DMS114 treated with DMSO at 0.1 percent for 48 hours (cell line): Measurements from ENCODE around the gene PRELID2.
"Not testable (repeated sequence)": the region's sequence is repeated elsewhere in the genome, so short reads cannot be mapped to it uniquely, and the experiment has no call there.

Source experiments
- DNase-seq: peaks from one replicate; lab custom pipeline; 2025; ENCODE audit not compliant: unreplicated experiment; lab: John Stamatoyannopoulos, UW

Gene PRELID2

DNA sequence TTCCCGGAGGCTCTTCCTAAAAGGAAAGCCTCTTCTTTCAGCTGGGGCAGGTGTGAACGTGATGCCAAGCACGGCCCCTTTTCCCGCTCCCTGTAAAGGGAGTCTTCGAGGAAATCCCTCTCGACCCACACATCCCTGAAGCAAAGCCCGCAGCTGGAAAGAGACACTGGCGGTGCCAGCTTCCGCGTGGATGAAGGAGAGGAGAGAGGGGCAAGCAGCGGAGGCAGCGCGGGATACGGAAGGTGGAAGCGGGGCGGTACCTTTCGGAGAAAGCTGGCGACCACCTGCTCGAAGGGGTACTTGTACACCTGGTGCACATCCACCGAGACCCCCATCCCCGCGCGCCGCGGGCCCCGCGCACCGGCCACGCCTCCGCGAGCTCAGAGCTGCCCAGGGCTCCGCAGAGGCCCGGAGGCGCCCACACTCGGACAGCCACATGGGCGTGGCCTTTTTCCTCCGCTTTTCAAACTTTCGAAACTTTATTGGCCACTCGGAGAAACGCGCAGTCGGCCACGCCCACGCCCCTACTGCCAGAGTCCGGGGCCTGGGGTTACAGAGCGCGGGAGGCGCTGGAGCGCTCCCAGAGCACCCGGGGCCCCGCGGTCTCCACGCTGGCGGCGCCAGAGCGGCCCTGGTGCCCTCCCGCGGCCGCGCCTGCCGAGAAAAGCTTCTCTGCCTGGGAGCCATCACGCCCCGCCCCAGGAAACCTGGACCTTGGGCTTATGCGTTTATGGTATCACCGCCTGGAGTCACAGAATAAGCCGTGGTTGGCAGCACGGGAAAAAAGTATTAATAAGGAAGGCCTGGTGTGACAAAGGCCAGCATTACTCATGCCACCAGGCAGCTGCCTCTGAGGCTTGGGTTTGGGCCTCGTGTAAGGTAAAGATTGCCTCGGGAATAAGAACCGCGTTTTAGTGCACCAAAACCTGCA lies at the start of gene PRELID2:
PRELID2 (minus strand) TSS at position 426 of the 931 bp plus-strand sequence; CDS start at position 335, 91 bp downstream.
- peak; percentile 83 for DNase-seq

DNA sequence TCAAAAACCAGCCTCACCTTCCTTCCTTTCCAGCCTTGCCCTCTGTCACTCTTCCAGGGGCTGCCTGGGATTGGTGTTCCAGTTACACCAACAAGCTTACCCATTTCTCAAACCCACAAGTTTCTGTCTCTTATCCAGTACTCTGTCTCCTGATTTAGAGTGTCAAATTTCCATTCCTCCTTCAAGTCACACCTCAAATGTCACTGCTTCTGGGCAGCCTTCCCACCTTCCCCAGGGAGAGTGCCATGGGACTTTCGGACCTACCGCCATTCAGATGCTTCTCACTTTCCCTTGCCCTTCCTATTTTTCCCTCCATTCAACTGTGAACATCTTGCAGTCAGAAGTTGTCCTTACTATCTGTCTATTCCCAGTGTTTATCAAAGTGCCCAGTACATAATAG lies 39.6 kb upstream of the PRELID2 start:
- no peak for DNase-seq

DNA sequence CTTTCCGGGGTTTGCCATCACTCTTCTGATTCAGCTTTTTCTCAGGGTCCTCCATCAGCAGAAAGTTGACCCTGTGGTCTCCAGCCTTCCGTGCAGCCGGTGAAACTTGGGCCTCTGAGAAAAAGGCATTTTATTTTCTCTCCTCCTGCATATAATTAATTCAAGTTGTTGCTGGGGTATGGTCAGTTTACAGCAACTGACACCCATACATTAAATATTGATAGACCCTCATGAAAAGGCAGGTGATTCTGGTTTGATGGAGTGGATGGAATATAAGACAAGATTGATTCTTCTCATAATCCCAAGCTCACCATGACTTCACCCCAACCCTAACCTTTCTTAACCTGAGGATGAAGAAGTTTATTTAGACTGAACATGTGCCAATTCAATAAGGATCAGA lies 37.8 kb upstream of the PRELID2 start, which contains the start of gene GRXCR2:
GRXCR2 (minus strand) TSS at position 101 of the 400 bp plus-strand sequence; CDS start at position 55, 46 bp downstream.
- DNase-seq: no peak

DNA sequence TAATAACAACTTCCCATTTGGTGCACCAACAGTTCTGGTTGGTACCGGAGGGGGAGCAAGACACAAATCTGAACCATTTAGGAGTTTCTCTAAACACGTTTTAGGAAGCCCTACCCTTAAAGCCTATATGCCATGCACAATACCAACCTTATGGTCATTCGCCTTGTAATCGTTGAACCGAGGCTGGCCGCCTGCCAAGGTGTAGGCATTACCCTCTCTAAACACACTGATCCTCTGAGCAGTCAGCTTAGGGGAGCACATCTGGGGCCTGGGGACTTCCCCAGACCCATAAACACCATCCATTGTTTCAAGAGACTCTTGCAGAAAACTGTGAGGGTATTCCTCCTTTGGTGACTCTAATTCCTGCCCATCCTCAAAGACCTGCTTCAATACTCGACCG lies 37.3 kb upstream of the PRELID2 start:
- DNase-seq: no peak

DNA sequence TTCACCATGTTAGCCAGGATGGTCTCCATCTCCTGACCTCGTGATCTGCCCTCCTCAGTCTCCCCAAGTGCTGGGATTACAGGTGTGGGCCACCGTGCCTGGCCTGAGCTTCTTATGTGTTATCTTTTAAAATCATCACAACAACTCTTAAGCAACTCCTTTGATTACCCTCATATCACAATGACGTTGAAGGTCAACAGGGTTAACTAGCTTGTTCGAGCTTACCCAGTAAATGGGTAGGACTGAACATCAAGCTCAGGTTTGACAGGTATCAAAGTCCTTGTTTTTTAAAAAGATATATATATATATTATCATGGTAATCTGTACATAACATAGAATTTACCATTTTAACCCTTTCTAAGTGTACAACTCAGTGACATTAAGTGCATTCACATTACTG lies 34.6 kb upstream of the PRELID2 start:
- no peak for DNase-seq

DNA sequence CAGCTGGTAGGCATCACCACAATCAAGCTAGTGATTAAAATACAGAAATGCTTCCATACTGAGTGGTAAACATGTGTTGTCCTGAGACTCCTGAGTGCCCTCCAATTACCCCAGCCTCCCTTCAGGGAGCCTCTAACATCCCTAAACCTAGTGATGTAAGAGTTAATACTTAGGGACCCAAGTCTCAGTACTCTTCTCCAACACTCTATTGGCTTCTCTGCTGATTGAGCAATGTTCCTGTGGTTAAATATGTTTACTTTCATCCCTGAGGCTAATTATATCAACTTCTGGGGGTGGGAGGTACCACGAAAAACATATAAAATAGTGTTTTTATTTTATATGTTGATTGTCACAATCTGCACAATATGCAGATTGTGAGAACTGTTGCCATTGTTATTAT lies 32.7 kb upstream of the PRELID2 start:
- no peak for DNase-seq

DNA sequence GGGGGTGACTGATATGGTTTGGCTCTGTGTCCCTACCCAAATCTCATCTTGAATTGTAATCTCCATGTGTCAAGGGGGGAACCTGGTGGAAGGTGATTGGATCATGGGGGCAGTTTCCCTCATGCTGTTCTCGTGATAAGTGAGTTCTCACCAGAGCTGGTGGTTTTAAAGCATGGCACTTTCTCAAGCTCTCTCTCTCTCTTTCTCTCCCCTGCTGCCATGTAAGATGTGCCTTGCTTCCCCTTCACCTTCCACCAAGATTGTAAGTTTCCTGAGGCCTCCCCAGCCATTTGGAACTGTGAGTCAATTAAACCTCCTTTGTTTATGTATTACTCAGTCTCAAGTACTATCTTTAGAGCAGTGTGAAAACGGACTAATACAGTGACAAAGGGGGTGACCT lies 29.3 kb upstream of the PRELID2 start:
- not testable (repeated sequence) for DNase-seq

DNA sequence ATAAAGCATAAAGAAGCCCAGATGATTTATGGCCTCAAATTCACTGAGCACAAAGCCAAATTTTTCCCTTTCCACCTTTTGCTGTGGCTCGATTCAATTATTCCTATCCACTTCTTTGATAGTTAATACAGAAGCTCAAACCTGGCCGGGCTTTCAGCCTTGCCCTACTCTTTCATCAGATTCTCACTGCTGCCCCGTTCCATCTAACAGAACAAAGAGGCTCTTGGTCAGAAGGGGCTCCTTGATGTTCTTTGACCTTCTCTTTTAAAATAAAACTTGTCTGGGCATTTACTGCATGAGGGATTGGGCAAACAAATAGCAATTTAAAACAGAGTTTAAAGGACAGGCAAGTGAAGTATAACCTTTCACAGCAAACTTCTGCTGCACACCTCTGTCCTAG lies 27.9 kb upstream of the PRELID2 start:
- no peak for DNase-seq

DNA sequence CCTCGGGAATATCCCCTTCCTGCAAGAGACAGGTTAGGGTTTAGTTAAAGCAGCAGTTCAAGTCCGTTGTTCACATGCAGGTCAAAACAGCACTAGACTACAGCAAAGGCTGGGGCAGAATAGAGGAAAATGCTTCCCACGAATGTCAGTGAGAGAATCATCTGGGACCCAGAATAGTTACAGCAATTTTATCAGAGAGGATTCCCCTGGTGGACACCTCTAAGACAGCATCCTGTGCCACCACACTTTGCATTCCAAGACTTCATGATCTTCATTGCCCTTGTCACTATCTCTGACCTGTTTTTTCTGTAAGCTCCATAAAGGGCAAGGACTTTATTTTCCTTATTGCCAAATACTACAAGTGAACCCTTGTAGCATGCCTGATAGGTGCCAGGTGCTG lies 24.8 kb upstream of the PRELID2 start:
- no peak for DNase-seq

DNA sequence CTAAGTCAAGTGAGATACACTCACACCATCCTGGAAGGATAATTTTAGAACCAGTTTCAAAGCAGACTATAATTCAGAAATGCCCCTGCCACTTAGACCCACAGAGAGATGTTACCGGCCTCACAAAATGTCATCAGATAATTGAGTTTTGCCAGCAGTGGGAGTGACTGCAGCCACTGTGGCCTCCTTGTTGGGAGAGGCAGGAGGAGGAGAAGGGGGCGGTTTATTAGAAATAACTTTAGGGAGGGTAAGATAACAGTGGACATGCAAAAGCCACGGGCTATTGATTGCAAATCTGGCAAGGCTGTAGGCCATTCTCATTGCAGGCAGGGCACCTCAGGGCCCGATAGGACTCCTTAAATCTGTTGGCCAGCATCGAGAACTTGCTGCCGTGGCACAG lies 24.3 kb upstream of the PRELID2 start:
- DNase-seq: no peak

DNA sequence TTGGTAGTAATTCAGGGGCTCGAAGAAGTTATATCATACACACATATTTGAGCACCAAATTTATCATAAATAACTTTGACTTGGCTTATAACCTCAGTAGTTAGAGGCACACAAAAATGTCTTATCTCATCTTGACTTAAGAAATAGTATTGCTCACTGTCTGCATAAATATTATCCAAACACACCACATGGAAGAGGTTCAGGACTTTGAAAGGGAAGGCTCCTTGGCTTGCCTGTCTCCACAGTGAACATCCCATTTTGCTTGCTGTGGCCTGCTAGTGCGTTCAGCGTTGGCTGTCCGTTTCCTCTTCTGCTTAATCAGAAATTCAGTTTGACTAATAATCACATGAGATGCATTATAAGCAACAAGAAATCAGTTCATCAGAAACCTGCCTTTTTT lies 23.8 kb upstream of the PRELID2 start:
- DNase-seq: no peak

DNA sequence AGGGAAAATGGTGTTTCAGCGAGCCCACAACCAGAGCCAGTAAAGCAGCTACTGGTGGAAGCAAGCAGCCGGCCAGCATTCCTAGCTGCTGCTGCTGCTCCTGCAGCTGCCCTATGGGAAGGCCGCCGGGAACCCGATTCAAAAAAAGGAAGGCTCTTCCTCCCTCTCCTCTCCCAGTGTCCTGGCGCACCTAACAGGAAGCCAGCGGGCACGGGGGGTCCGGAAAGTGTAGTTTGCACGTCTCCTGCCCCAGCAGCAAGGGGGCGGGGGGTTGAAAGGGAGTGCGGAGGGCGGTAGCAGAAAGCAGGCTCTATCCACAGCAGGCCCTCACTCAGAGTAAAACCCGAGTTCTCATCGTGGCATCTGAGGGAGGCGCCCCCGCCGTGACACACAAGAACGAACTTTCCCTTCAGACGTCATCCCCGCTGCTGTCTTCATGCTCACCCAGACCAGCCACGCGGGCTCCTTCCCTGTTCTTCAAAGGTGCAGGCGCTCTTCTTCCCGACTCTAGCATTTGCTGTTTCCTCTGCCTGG lies 21.2 kb upstream of the PRELID2 start:
- DNase-seq: no peak

DNA sequence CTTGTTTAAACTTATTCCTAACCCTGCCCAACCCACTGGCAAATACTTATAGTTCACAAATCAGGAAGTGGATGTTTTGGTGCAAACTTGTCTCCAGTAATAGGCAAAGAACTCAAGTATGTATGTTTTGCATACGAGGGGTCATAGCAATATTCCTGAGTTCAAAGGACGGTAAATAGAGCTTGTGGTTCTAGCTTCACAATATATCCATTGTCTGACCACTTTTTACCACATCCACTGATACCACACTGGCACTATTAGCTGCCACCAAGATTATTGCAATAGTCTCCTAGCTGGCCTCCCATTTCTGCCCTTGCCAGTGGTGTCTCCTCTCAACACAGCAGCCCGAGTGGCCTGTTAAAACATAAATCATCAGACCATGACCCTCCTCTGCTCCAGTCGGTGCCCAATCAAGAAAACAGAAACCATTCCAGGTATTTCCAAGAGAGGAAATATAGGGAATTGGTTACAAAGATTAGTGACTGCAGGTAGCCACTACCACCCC lies 20.7 kb upstream of the PRELID2 start:
- DNase-seq: no peak

DNA sequence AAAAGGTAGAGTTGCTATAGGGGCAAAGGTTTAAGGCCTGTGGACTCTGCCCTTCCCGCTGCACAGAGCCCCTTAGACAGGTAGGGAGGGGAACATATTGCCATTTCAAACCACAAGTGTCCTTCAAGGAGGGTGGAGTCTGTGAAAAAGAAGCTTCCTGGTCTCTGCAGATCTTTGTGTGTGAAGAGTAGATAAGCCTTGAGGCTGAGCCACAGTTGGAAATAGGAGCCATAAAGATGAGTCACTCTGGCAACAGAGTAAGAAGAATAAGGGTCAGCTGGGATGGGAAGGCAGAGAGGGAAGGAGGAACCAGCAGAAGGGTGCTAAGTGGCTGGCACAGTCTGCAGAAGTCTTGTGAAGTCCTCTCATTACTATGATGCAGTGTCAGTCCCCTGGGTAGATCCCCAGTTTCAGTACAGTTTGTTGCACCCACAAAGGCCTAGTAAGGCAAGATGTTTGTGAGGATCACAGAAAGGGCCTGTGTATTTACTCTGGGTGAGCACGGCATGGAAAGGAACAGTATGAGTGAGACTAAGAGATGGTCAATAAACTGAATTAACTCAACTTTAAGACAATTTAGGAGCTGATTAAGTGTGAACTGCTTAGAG lies 19.6 kb upstream of the PRELID2 start:
- no peak for DNase-seq

DNA sequence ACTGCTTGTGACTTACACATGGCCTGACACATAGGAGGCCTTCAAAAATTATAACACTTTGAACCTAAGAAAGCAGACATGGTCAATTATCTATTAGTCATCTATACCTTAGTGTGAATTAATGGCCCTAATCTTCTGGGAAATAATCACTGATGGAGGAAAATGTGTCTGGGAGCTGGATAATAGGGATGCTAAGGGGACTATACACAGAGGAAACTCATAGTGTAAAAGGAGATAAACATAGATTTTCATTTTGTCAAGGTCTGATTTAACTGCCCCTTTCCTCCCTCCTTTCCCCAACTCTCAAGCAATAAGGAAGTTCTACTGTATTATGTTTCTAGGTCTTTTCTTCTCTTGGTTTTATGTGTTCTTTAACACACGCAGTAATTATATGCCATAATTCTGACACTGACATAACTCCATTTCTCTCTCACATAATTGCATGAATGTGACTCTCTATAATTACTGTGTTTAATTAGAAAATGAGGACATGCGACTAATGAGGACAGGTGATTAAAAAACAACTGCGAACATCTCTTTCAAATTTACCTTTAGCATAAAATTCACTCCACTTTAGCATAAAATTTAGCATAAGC lies 18.7 kb upstream of the PRELID2 start:
- no peak for DNase-seq

DNA sequence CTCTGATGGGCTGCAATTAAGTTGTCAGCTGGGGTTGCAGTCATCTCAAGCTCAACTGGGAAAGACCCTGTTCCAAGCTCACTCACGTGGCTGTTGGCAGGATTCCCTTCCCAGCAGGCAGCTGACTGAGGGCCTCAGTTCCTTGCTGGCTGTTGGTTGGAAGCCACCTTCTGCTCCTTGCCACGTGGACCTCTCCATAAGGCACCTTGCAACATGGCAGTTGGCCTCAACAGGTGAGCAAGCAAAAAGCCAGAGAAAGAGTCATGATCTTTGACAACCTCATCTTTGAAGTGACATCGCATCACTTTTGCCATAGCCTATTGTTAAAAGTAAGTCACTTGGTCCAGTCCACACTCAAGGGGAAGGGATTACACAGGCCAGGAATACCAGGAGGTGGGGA lies 17.8 kb upstream of the PRELID2 start:
- DNase-seq: no peak

DNA sequence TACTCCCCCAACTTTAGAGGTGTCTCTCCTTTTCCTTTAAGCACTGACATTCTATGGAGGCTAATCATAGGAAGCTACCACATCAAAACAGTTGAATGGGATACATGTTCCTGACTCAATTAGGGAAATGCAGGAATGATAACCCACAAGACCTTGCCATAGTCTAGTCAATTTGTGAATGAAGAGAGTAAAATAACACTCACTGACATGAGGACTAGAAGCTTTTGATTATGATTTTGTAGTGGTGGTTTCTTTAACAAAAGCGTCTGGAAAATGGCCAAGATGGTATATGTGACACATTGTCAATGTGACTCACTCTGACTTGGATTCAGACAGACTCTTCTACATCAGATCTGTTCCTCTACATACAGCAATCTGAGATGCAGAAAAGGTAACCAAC lies 13.7 kb upstream of the PRELID2 start:
- no peak for DNase-seq

DNA sequence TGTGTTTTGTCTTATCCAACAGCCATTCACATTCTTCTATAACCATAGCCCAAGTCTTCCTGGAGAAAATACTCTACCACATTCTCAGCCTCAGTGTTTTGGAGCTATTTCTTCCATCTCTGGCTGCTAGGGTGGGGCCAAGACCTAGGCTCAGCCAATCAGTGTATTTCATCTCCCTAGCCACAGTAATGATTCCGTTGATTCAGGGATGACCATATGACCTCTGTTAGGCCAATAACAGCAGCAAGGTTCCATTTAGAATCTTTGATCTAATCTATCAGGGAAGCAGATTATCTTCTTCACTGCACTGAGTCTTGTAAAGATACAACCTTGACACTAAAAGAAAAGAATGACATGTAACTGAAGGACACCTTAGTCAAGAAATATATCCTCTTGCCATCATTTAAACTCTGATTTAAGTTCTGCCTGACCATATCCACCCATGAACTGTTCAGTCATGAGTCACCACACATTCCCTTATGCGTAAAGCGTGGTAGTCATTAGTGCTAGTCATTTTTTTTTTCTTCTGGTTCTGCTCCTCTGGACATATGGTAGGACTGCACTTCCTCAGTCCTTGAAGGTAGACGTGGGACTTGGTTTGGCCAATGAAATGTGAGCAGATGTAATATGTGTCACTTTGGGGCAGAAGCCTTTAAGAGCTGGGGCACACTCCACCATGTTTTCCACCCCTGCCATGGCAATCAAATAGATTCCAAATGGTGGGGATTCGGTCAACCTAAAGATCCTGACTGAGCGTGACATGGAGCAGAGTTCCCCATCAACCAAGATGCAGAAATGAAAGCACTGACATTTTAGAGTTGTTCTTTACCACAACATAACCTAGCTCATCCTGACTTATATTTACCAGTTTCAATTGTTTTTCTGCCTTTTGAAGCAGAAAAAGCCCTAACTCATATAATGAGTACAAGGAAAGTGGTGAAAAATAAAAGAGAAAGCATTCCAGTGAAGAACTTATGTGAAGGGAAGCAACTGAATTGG lies 12.7 kb upstream of the PRELID2 start:
- no peak for DNase-seq

DNA sequence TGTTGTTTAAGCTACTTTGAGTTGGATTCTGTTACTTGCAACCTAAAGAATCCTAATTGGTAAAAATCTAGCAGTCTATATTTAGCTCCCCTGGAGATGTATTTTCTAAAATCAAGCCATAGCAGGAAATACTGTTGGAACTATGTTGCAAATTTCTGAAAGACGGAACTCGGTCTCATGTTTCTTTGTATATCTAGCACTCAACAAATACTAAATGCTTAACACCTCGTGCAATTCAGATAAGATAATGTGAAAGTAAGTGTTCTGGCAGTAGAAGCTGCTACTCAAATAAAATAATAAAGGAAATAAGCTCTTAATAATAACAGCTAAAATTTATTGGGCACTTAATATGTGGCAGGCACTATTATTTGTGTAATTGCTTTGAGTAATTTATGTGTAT lies 10.9 kb upstream of the PRELID2 start:
- DNase-seq: no peak

DNA sequence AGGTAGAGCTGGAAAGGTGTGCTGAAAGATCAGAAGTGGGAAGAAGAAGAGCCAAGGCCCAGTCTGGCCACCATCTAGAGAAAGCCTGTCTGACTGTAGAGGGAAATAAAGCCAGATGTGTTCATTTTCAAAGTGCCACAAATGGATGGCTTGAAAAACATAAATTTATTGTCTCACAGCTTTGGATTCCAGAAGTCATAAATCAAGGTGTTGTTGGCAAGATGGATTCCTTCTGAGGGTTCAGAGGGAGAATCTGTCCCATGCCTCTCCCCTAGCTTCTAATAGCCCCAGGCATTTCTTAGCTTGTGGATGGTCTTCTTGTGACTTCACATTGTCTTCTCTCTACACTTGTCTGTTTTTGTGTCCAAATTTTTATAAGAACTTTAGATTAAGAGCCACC lies 6.2 kb upstream of the PRELID2 start:
- DNase-seq: no peak
